GM23338 (cell line): ENCODE measurements around the gene COA1. TPM values are rescaled to one million over a fixed set of nuclear protein-coding genes. Genes with fewer than 3 reads are reported as not detected.
A peak's percentile ranks its signal among the peaks of the same experiment; 100 is the strongest.
"Not testable (repeated sequence)": the region's sequence is repeated elsewhere in the genome, so short reads cannot be mapped to it uniquely, and the experiment has no call there.

ENCODE experiments used
- ATAC-seq: fragments of 200-7000 bp; cut with Tn5 transposase; 3 replicates; pipeline ENCODE4 v1.9.1; 2020
- DNase-seq: peaks from one replicate; pipeline ENCODE4 v3.0.0-alpha.2; 2015; ENCODE audit warnings: low spot score
- H2AFZ ChIP-seq: fragments of 200-600 bp; sonication (generic); 2 replicates; pipeline ENCODE4 v1.8.0; 2016; ENCODE audit warnings: antibody characterized with exemption, mild to moderate bottlenecking, moderate library complexity
- H3F3A ChIP-seq: fragments of 200-600 bp; sonication (generic); replicated peaks from 2 replicates; pipeline ENCODE4 v1.8.0; 2017; ENCODE audit warnings: antibody characterized with exemption, mixed run types, low read depth
- H3K27ac ChIP-seq: fragments of 200-600 bp; sonication (generic); 2 replicates; pipeline ENCODE4 v1.6.1; 2016; ENCODE audit warnings: low read depth
- H3K27me3 ChIP-seq: fragments of 200-600 bp; sonication (generic); 2 replicates; pipeline ENCODE4 v1.8.0; 2016; ENCODE audit warnings: mild to moderate bottlenecking, mixed run types, moderate library complexity; ENCODE audit not compliant: insufficient read depth
- H3K36me3 ChIP-seq: fragments of 200-600 bp; sonication (generic); 2 replicates; pipeline ENCODE4 v1.8.0; 2016; ENCODE audit warnings: mild to moderate bottlenecking; ENCODE audit not compliant: insufficient read depth
- H3K4me1 ChIP-seq: fragments of 200-600 bp; sonication (generic); 2 replicates; pipeline ENCODE4 v1.8.0; 2016; ENCODE audit warnings: mild to moderate bottlenecking, moderate library complexity; ENCODE audit not compliant: insufficient read depth
- H3K4me2 ChIP-seq: fragments of 200-600 bp; sonication (generic); 2 replicates; pipeline ENCODE4 v1.7.1; 2017; ENCODE audit warnings: mixed run types
- H3K4me3 ChIP-seq: fragments of 200-600 bp; sonication (generic); 2 replicates; pipeline ENCODE4 v1.6.1; 2016; ENCODE audit warnings: mixed run types
- H3K79me2 ChIP-seq: fragments of 200-600 bp; sonication (generic); replicated peaks from 2 replicates; pipeline ENCODE4 v1.8.0; 2017; ENCODE audit warnings: mild to moderate bottlenecking; ENCODE audit not compliant: insufficient read depth
- H3K9me2 ChIP-seq: fragments of 200-600 bp; sonication (generic); 2 replicates; pipeline ENCODE4 v1.8.0; 2017; ENCODE audit not compliant: insufficient read depth
- H4K20me1 ChIP-seq: fragments of 200-600 bp; sonication (generic); replicated peaks from 2 replicates; pipeline ENCODE4 v1.8.0; 2017; ENCODE audit warnings: mild to moderate bottlenecking; ENCODE audit not compliant: insufficient read depth
- H3K27ac Mint-ChIP-seq: 2 replicates; pipeline ENCODE4 v1.8.0; 2020; ENCODE audit warnings: inconsistent platforms, mild to moderate bottlenecking, moderate library complexity, mixed read lengths
- H3K27me3 Mint-ChIP-seq: 3 replicates; pipeline ENCODE4 v1.8.0; 2022; ENCODE audit warnings: low read depth, mild to moderate bottlenecking, moderate library complexity, mixed read lengths, inconsistent platforms; ENCODE audit not compliant: insufficient read depth, poor library complexity
- H3K36me3 Mint-ChIP-seq: 3 replicates; pipeline ENCODE4 v1.8.0; 2021; ENCODE audit warnings: low read depth, mild to moderate bottlenecking, inconsistent platforms, moderate library complexity, mixed read lengths
- H3K4me1 Mint-ChIP-seq: 3 replicates; pipeline ENCODE4 v1.8.0; 2020; ENCODE audit warnings: mild to moderate bottlenecking, inconsistent platforms, mixed read lengths
- H3K4me3 Mint-ChIP-seq: 3 replicates; pipeline ENCODE4 v1.8.0; 2021; ENCODE audit warnings: moderate library complexity, mild to moderate bottlenecking, inconsistent platforms, mixed read lengths
- H3K9me3 Mint-ChIP-seq: 3 replicates; pipeline ENCODE4 v1.8.0; 2020; ENCODE audit warnings: moderate library complexity, mild to moderate bottlenecking, inconsistent platforms, mixed read lengths
- CREB1 ChIP-seq: fragments of 250-450 bp; sonication (Bioruptor Pico); IDR thresholded peaks from 2 replicates; pipeline ENCODE4 v1.5.0; 2020; ENCODE audit warnings: low read depth, mild to moderate bottlenecking, moderate library complexity
- CTCF ChIP-seq, 2 experiments: fragments of 200-600 bp in 1 of 2; sonication (generic) in 1 of 2; conservative IDR thresholded peaks; 2 replicates each; pipeline versions ENCODE4 v1.5.1 to v1.6.1; 2016 to 2017; ENCODE audit warnings: antibody characterized with exemption in 2 of 2, low read depth in 2 of 2, mild to moderate bottlenecking in 2 of 2, moderate library complexity in 1 of 2
- EZH2 ChIP-seq: fragments of 200-600 bp; sonication (generic); IDR thresholded peaks from one replicate; pipeline ENCODE4 v1.8.0; 2017; ENCODE audit warnings: antibody characterized with exemption, mild to moderate bottlenecking, low read depth; ENCODE audit not compliant: unreplicated experiment
- EZH2phosphoT487 ChIP-seq: fragments of 200-600 bp; sonication (generic); IDR thresholded peaks from one replicate; pipeline ENCODE4 v1.8.1; 2018; ENCODE audit warnings: antibody characterized with exemption; ENCODE audit not compliant: unreplicated experiment
- JUNB ChIP-seq: IDR thresholded peaks from one replicate; pipeline ENCODE4 v1.6.1; 2016; ENCODE audit warnings: antibody characterized with exemption; ENCODE audit not compliant: unreplicated experiment
- NANOG ChIP-seq: IDR thresholded peaks from 2 replicates; pipeline ENCODE4 v1.6.1; 2016; ENCODE audit warnings: antibody characterized with exemption, borderline replicate concordance
- POLR2AphosphoS5 ChIP-seq: IDR thresholded peaks from 2 replicates; pipeline ENCODE4 v1.6.1; 2016; ENCODE audit warnings: antibody characterized with exemption, low read depth
- STAT1 ChIP-seq: IDR thresholded peaks from one replicate; pipeline ENCODE4 v1.6.1; 2016; ENCODE audit warnings: antibody characterized with exemption; ENCODE audit not compliant: unreplicated experiment
- ZNF114 ChIP-seq: fragments of 250-450 bp; sonication (Bioruptor Pico); IDR thresholded peaks from 2 replicates; pipeline ENCODE4 v1.5.0; 2020; ENCODE audit warnings: mild to moderate bottlenecking, moderate library complexity
- ZNF331 ChIP-seq: fragments of 250-450 bp; sonication (Bioruptor Pico); IDR thresholded peaks from 2 replicates; pipeline ENCODE4 v1.5.0; 2020; ENCODE audit warnings: low read depth, mild to moderate bottlenecking, moderate library complexity
- polyA plus RNA-seq: library from polyadenylated mRNA; unstranded; fragments of >200 nt; fragmentation: Nextera tagmentation; extraction: Ambion mirVana; gene quantifications from 2 replicates; pipeline ENCODE4 v1.2.1, GENCODE V29; 2016
- total RNA-seq: library from RNA; depleted of rRNA; stranded (reverse); fragments of >200 nt; shearing (Covaris generic); gene quantifications from 2 replicates; pipeline ENCODE4 v1.2.3, GENCODE V29; 2014
- TF ChIP-seq, protein P1 (sequence below): IDR thresholded peaks from 2 replicates; pipeline ENCODE4 v1.6.1; 2016; ENCODE audit warnings: antibody characterized with exemption

COA1 gene
- total and polyA plus RNA-seq, 2 experiments from 2014 or later, result 156 to 158 TPM

- not testable (repeated sequence) for H3K27me3 ChIP-seq, H3K36me3 Mint-ChIP-seq
These were observed 5.4 kb upstream of the COA1 start for GRCh38 chr7:43734575-43735332.

DNA sequence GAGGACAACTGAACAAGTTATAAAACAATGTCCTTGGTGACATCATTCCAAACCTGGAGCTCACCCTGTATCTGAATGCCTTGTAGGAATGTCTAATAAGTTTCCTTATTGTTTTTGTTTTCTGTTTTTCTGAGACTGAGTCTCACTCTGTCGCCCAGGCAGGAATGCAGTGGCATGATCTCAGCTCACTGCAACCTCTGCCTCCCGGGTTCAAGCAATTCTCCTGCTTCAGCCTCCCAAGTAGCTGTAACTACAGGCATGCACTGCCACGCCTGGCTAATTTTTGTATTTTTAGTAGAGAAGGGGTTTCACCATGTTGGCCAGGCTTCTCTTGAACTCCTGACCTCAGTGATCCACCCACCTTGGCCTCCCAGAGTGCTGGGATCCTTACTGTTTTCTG lies 2.2 kb upstream of the COA1 start:
- not testable (repeated sequence) for H3K4me2 ChIP-seq, H4K20me1 ChIP-seq, H2AFZ ChIP-seq, H3K27me3 ChIP-seq, H3K4me3 ChIP-seq, H3K36me3 ChIP-seq, H3K27ac Mint-ChIP-seq, H3K4me1 ChIP-seq, H3K9me3 Mint-ChIP-seq, H3K36me3 Mint-ChIP-seq, ATAC-seq, H3K9me2 ChIP-seq, H3K27ac ChIP-seq, H3K4me3 Mint-ChIP-seq, H3F3A ChIP-seq, DNase-seq, H3K27me3 Mint-ChIP-seq
- peaks cover 14% of the 10 kb centered on the region for H3K4me1 Mint-ChIP-seq
- H3K79me2 ChIP-seq, result peaks cover 28% of the 10 kb centered on the region

More at GRCh38 chr7:43734575-43735332, 5.4 kb upstream of the COA1 start:
- not testable (repeated sequence) for H3K36me3 ChIP-seq, H3F3A ChIP-seq, DNase-seq, H3K4me1 ChIP-seq, H3K4me1 Mint-ChIP-seq, H3K9me2 ChIP-seq, H3K4me2 ChIP-seq, H3K27ac Mint-ChIP-seq, H3K4me3 ChIP-seq, H3K79me2 ChIP-seq, H4K20me1 ChIP-seq, ATAC-seq, H3K4me3 Mint-ChIP-seq, H3K27me3 Mint-ChIP-seq, H3K27ac ChIP-seq
- H2AFZ ChIP-seq, result peak overlapping the region; percentile 40; the same call in 1 of the 2 replicates
- peaks cover 10% of the 10 kb centered on the region for H3K9me3 Mint-ChIP-seq

GRCh38 chr7:43729924-43730248 lies 563 bp upstream of the COA1 start:
- Mint-ChIP-seq H3K4me3 (peak overlapping the region; percentile 97), H3K9me3 (no peaks in the 10 kb centered on the region), H3K27me3 (peaks cover 2% of the 10 kb centered on the region), H3K27ac (peak overlapping the region; percentile 93), H3K4me1 (peaks cover 14% of the 10 kb centered on the region; the same call in 2 of the 3 replicates), H3K36me3 (peaks cover under 1% of the 10 kb centered on the region; the same call in 2 of the 3 replicates)
- peak overlapping the region; percentile 80; the same call in 1 of the 2 replicates for H3K27ac ChIP-seq
- peak overlapping the region; percentile 93 for H3K4me3 ChIP-seq
- H4K20me1 ChIP-seq, result peaks cover 12% of the 10 kb centered on the region
- peaks cover 44% of the 10 kb centered on the region for H3K79me2 ChIP-seq
- H3K27me3 ChIP-seq, result no peaks in the 10 kb centered on the region
- H3K36me3 ChIP-seq, result no peaks in the 10 kb centered on the region
- peak overlapping the region; percentile 79 for H3K4me2 ChIP-seq
- no peaks in the 10 kb centered on the region for H3K9me2 ChIP-seq
- H3K4me1 ChIP-seq, result no peaks in the 10 kb centered on the region; the same call in 1 of the 2 replicates
- TF ChIP-seq JUNB (no peak), POLR2AphosphoS5 (no peak), ZNF114 (CRISPR knock-in tag) (no peak), EZH2phosphoT487 (no peak), NANOG (no peak), STAT1 (no peak), CREB1 (CRISPR knock-in tag) (no peak), EZH2 (no peak), CTCF (conservative IDR thresholded peaks at IDR 0.05; ENCODE audit: low read depth in 2 of 2) (no peak), ZNF331 (CRISPR knock-in tag) (no peak)
- TF ChIP-seq, protein P1, sequence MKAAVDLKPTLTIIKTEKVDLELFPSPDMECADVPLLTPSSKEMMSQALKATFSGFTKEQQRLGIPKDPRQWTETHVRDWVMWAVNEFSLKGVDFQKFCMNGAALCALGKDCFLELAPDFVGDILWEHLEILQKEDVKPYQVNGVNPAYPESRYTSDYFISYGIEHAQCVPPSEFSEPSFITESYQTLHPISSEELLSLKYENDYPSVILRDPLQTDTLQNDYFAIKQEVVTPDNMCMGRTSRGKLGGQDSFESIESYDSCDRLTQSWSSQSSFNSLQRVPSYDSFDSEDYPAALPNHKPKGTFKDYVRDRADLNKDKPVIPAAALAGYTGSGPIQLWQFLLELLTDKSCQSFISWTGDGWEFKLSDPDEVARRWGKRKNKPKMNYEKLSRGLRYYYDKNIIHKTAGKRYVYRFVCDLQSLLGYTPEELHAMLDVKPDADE, result no peak
- ATAC-seq (no peak), DNase-seq (no peak)
- peak overlapping the region; percentile 99 for H2AFZ ChIP-seq
- no peaks in the 10 kb centered on the region for H3F3A ChIP-seq
